GM18858 (cell line): Measurements from ENCODE around the gene MAGEF1.

ENCODE experiments used
- ATAC-seq: cut with Tn5 transposase; IDR thresholded peaks from one replicate; pipeline ENCODE4 v1.9.1; 2021; ENCODE audit not compliant: unreplicated experiment

Gene MAGEF1

DNA sequence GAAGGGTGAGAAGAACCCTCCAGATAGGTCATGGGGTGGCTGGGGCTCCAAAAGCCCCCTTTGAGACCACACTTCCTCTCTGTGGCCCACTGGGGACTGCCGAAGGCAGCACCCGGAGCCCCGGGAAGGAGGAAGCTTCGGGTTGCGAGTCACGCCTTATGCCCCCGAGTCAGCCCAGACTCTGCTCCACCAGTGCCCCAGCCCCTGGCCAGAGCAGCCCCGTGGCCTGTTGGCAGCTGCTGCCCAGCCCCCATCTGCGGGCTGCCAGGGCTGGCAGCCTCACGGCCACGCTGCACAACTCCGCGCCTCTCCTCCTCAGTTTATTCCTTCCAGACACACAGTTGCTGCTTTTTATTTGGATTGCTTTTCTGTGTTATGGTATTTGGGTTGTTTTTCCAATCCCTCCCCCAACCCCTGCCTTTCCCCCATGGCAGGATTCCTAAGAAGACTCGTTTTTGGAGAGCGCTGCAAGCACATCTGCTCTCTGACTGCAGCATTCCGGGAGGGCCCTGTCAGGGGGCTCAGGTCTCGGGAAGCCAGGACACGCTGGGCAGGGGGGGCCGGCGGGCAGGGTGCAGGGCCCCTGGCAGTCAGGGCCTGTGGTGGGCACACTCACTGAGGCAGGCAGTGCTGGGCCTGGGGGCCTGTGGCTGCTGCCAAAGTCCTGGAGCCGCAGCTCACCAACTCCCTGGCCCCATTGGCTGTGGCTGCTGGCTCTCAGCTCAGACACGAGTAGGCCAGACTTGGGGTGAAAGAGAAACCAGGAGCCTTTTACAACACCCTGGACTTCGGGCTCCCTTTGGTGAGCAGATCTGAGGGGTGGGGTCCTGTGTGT, 20.2 kb downstream of the MAGEF1 start:
- ATAC-seq = no peak

DNA sequence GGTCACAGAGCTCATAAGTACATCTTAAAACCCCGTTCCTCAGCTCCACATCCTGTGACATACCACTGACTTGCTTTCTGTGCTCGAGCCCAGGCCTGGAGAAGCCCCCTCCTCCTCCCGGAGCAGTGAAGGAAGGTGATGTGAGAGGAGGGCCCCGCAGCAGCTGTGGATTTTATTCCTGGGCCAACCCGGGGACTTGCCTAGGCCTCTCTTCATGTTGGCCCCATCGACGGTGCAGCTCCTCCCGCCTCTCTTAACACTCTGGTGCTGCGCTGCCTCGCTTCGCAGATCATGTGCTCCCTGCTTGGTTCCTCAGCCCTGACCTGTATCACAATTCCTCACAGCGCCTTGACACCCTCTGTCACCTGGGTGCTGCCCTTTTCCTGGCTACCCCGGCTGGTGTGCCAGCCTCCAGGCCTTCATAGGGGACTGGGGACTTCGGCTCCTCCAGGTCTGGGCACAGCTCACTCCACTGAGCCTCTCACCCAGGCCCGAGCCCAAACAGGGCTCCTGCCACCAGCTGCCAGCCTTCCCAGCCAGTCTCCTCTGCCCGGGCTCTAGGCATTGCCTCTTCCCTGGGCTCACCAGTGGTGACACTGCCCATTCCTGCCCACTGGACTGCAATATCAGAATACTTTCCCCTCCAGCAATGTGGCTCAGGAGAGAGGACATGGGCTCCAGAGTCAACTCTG, 21.5 kb downstream of the MAGEF1 start:
- ATAC-seq = no peak

DNA sequence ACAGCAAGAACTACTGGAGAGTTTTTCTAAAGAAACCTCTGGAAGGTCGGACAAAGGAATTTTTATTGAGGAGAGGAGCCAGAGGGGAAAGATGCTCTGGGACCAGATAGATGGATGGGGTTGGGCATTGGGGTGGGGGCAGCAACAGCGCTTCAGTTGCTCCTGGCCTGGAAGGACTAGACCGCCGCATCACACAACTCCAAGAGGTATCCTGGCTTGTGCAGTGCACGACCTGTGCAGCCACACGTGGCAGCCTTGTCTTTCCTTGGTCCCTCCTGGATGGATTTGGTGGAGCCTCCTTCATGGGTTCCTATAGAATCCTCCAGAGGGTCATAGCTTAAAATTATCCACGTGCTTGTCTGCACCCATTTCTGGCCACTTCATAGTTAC, 23.0 kb downstream of the MAGEF1 start:
- ATAC-seq = no peak

- ATAC-seq = no peak
These were observed 23.5 kb downstream of the MAGEF1 start for GRCh38 chr3:184688251-184688881.

DNA sequence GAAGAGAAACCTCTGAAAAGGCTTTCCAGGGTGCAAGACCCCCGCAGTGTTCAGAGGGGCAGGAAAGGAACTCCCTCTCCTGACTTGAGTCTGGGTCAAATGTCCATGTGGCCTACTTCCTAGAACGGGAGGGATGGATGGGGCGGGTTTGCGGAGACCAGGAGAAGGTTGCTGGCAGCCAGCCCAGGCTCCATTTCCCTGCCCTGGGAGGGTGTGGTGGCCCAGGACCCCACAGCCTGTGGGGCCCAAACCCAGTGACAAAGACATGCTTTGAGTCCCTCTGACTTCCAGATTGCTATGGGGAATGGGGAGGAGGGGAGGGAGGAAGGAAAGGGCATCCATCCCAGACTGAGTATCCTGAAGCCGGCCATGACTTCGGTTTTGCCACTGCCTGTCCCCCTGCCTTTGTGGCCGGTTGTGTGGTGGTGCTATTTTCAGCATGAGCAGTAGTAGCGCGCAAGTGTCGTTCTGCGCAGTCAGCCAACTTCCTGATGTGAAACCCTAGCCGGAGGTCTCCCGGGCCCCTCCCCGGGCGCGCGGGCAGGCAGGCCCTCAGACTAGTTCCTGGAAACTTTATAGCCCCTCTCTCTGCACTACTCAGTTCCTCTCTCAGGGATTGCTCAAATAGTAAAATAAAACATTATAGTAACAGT, 24.4 kb downstream of the MAGEF1 start:
- no peak for ATAC-seq

DNA sequence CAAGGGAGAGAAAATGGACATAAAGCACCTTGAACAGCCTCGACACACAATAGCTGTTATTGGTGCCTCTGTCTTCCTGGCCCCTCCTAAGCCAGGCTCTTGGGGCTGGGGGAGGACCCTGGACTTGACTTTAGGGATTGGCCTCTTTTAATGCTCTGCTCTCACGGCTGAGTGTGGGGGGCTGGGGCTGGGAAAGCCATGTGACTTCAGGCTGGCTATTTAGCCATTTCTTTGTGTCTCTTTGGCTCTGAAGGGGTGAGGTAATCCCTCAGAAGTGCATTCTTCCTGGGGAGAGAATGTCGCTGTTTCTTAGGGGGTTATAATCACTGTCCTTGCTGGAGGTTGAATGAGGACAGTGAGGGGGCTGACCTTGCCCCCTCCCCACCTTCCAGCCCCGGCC, 26.2 kb downstream of the MAGEF1 start:
- no peak for ATAC-seq

GRCh38 chr3:184685055-184685454, 26.8 kb downstream of the MAGEF1 start:
- ATAC-seq = no peak

DNA sequence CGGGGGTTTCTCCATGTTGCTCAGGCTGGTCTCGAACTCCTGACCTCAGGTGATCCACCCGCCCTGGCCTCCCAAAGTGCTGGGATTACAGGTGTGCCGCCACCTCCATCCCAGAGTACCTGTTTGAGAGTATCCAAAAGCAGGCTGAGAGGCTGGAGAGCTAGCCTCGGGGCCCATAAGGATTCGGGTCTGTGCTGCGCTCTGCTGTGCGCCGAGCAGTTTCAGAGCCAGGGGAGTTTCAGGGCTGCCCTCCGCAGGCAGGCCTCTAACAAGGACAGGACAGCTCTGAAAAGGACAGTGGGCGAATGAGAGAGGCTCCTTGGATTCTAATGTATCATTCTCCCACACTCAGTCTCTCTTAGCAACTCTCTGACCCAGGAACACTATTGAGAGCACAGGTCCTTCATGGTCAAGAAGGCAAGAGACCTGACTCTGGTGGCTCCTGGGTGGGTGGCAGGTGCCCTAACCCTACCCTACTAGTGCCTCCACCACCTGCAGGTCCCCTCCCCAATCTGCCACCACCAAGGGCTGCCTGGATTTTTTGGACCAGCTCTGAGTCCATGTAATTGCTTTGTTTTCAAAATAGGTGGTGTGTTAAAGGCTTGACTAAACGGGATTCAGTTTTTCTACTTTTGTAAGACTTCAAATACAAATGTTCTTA, 27.8 kb downstream of the MAGEF1 start:
- no peak for ATAC-seq

- ATAC-seq = no peak
These were observed 28.6 kb downstream of the MAGEF1 start for GRCh38 chr3:184683234-184683633.

GRCh38 chr3:184682671-184683070, 29.2 kb downstream of the MAGEF1 start:
- no peak for ATAC-seq

GRCh38 chr3:184680385-184681345, 31.2 kb downstream of the MAGEF1 start:
- ATAC-seq = no peak

GRCh38 chr3:184679056-184679816, 32.6 kb downstream of the MAGEF1 start:
- no peak for ATAC-seq

- ATAC-seq = no peak
These were observed 33.4 kb downstream of the MAGEF1 start for GRCh38 chr3:184678317-184679055.

DNA sequence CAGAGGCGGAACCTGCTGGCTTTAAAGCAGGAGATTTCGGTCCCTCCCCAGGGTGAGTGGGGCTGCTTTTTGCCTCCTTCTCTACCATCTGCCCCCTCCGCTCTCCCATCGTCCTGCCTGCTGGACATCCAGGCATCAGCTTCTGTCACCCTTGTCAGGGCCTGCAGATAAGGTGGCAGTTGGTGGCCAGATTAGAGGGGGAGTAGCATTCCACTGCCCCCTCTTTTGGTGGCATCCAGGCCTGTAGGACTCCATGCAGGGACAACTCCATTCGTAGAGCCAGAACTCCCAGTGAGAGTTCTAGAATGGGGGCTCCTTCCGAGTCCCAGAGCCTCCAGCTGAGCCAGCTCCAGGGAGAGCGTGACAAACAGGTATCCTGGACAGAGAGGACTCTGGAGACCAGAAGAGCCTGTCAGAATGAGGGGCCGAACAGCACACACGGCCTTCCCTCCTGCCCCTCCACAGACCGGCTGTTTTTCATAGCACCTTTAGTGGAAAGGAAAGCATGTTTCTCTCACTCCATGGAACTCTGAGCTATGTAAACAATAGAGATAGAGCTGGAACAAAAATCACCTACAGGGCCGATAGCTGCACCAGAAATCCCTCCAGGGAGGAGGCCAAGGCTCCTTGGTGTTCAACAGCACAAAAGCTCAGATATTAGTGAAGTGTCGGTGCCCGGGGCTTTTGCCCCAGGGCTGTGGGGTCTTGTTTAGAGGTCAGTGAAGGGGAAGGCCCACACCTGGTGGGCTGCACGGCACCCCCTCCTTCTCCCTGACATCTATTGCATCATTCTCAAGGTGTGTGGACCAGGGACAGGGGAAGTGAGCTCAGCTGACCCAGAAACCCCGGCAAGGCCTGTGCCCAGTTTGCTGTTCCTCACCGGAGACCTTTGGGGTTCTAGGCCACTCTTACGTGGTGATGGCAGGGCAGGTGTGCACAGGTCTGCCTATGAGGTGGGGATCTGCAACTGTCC, 34.2 kb downstream of the MAGEF1 start:
- no peak for ATAC-seq

GRCh38 chr3:184676927-184677326, 34.9 kb downstream of the MAGEF1 start:
- no peak for ATAC-seq

DNA sequence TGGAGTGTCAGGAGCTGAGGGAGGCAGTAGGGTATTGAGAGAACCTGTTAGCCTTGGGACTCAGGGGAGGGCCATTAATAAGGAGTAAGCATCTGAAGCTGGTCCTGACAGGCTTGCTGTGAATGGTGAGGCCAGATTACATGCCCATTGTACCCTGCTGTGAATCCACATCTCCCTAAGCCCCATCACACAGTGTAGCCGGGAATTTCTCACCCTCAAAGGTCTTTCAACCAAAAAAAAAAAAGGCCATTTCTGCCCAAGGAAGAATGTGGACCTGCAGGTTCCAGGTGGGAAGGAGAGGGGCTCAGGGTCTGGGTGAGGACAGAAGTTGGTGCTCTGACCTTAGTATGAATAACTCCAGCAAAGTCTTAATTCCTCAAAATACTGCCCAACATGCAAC, 37.2 kb downstream of the MAGEF1 start:
- no peak for ATAC-seq
